Measurements from ENCODE around the gene KCTD13. TPM values are rescaled to one million over a fixed set of nuclear protein-coding genes. Genes with fewer than 3 reads are reported as not detected.

The KCTD13 gene
- total RNA-seq, 3 donors from 2014 or later = 22.2 to 25.8 (median 22.9) TPM

DNA sequence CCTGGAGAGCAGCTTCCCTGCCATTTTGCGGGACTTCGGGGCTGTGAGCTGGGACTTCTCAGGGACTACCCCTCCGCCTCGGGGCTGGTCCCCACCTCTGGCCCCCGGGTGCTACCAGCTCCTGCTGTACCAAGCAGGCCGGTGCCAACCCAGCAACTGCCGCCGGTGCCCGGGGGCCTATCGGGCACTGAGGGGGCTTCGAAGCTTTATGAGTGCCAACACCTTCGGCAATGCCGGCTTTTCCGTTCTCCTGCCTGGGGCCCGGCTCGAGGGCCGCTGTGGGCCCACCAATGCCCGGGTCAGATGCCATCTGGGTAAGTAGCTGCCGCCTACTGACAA lies 24.4 kb downstream of the KCTD13 start:
- intact Hi-C loops (cut with DNase I, micrococcal nuclease) = no loop called here
- H3K36me3 ChIP-seq (ENCODE audit: low read depth) = no peaks in the 10 kb centered on the region
- DNase-seq (no peak), ATAC-seq (no peak)
- H3K9me3 ChIP-seq = no peaks in the 10 kb centered on the region
- H3K4me3 ChIP-seq = no peak overlapping the region
- TF ChIP-seq, protein P1, sequence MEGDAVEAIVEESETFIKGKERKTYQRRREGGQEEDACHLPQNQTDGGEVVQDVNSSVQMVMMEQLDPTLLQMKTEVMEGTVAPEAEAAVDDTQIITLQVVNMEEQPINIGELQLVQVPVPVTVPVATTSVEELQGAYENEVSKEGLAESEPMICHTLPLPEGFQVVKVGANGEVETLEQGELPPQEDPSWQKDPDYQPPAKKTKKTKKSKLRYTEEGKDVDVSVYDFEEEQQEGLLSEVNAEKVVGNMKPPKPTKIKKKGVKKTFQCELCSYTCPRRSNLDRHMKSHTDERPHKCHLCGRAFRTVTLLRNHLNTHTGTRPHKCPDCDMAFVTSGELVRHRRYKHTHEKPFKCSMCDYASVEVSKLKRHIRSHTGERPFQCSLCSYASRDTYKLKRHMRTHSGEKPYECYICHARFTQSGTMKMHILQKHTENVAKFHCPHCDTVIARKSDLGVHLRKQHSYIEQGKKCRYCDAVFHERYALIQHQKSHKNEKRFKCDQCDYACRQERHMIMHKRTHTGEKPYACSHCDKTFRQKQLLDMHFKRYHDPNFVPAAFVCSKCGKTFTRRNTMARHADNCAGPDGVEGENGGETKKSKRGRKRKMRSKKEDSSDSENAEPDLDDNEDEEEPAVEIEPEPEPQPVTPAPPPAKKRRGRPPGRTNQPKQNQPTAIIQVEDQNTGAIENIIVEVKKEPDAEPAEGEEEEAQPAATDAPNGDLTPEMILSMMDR (IDR thresholded peaks at IDR 0.05) = no peak
- peaks cover 12% of the 10 kb centered on the region for H3K4me1 ChIP-seq (ENCODE audit: low read depth)

DNA sequence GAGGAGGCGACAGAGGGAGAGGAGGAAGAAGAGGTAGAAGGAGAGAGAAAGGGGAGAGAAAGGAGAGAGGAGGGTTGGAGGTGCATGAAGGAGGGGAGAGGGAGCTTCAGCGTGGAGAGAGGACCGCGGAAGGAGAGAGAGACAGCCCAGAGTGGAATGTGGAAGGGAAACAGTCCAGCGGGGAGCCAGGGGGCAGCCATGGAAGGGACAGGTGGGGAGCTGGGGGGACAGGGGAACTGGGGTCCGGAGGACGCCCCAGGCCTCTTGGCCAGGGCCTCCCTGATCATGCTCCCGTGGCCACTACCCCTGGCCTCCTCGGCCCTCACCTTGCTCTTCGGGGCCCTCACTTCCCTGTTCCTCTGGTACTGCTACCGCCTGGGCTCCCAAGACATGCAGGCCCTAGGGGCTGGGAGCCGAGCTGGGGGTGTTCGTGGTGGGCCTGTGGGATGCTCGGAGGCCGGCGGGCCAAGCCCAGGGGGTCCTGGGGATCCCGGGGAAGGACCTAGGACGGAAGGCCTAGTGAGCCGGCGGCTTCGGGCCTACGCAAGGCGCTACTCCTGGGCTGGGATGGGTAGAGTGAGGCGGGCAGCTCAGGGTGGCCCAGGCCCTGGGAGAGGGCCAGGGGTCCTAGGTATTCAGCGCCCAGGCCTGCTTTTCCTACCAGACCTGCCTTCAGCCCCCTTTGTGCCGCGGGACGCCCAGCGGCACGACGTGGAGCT lies 25.0 kb downstream of the KCTD13 start:
- TF ChIP-seq, protein P1 (IDR thresholded peaks at IDR 0.05) = no peak
- ATAC-seq = no peak
- H3K4me3 ChIP-seq = no peak overlapping the region
- intact Hi-C loops (cut with DNase I, micrococcal nuclease) = no loop called here
- no peaks in the 10 kb centered on the region for H3K9me3 ChIP-seq
- DNase-seq = no peak
- no peaks in the 10 kb centered on the region for H3K36me3 ChIP-seq (ENCODE audit: low read depth)
- H3K4me1 ChIP-seq (ENCODE audit: low read depth) = peaks cover 12% of the 10 kb centered on the region

- TF ChIP-seq, protein P1 (IDR thresholded peaks at IDR 0.05) = no peak
- Histone ChIP-seq H3K9me3 (no peaks in the 10 kb centered on the region), H3K4me3 (peak within 1 kb of the TSS; percentile 26), H3K36me3 (ENCODE audit: low read depth) (no peaks in the 10 kb centered on the region), H3K4me1 (ENCODE audit: low read depth) (peaks cover 12% of the 10 kb centered on the region)
- peak in 1 of 3 donors; percentile 75 for DNase-seq
- intact Hi-C loops (cut with DNase I, micrococcal nuclease) = no loop called here
- ATAC-seq = peak; percentile 88
These were observed 25.7 kb downstream of the KCTD13 start, which contains the start of gene ASPHD1 for GRCh38 chr16:29900102-29900887. Gene ASPHD1 (plus strand): TSS chr16:29900488. CDS start chr16:29900972, 484 bp downstream.

DNA sequence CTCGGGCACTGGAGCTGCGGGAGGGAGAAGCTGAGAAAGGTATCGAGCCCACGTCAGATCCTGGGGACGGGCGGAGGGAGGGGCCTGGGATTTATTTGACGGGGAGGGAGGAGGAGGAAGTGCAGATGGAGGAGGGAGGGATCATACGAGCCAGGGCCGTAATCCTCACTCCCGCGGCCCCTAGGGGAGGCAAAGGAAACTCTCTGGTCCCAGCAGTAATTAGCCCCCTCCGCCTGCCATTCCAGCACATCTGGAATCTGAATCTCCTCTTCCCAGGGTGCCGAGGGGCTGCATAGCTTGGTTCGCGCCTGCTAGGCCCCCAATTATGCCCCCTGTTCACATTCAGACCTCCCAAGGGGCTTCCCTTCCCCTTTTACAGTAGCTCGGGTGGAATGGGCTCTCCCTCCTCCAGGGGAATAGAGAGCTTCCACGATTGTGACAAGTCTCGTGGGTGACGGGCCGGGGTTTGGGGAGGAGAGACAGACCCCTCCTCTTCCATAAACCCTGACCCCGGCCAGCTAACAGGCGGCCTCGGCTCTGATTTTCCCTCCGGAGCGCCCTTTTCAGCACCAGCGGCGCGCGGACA lies 26.4 kb downstream of the KCTD13 start, which contains the start of gene SEZ6L2:
TSS of gene SEZ6L2 (minus strand) at position 35 of the 586 bp plus-strand sequence. CDS start 531 bp downstream, outside the sequence.
- peak; percentile 94 for ATAC-seq
- Histone ChIP-seq H3K9me3 (no peaks in the 10 kb centered on the region), H3K4me1 (ENCODE audit: low read depth) (peaks cover 12% of the 10 kb centered on the region), H3K36me3 (ENCODE audit: low read depth) (no peaks in the 10 kb centered on the region), H3K4me3 (peak within 1 kb of the TSS; percentile 26)
- peak; percentile 83 to 91 (median 89) for DNase-seq
- TF ChIP-seq, protein P1 (IDR thresholded peaks at IDR 0.05) = no peak
- intact Hi-C loops (cut with DNase I, micrococcal nuclease) = no loop called here

DNA sequence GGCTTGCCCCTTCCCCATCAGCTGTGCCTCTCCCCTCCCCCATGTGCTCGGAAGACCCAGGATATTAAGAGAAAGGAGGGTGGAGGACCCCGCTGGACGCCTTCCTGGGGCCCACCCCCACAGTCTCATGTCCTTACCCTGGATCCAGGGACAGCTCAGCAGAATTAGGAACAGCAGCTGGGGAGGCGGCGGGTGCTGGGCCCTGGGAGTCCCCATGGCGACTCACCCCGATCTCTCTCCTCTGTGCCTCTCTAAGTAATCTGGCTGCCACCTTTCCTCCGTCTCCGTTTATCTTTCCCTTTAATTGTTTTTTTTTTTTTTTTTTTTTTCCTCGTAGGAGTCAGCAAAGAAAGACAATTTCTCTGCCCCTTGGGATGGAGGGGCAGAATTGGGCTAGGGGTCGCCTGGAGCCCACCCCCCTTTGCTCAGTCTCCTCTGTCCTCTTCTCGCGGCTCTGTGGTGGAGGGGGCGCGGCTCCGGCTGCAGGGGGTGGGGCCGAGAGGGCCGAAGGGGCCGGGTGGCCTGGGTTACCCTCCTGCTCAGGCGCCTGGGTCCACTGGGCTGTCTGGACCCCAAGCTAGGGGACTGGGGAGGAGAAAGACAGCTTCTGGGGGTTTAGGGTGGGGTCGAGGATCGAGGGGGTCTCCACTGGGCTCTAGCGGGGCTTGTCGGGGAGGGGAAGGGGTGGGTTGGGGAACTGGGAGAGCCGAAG lies 27.1 kb downstream of the KCTD13 start:
- DNase-seq = peak in 2 of 3 donors; percentile 68 to 83
- Histone ChIP-seq H3K9me3 (no peaks in the 10 kb centered on the region), H3K4me1 (ENCODE audit: low read depth) (peaks cover 12% of the 10 kb centered on the region), H3K36me3 (ENCODE audit: low read depth) (no peaks in the 10 kb centered on the region), H3K4me3 (no peak overlapping the region)
- TF ChIP-seq, protein P1 (IDR thresholded peaks at IDR 0.05) = no peak
- ATAC-seq = peak; percentile 62
- intact Hi-C loops (cut with DNase I, micrococcal nuclease) = no loop called here

Data from mucosa of descending colon (tissue), 3 donors.